ENCODE measurements around the gene CRYBA2.

Gene CRYBA2

DNA sequence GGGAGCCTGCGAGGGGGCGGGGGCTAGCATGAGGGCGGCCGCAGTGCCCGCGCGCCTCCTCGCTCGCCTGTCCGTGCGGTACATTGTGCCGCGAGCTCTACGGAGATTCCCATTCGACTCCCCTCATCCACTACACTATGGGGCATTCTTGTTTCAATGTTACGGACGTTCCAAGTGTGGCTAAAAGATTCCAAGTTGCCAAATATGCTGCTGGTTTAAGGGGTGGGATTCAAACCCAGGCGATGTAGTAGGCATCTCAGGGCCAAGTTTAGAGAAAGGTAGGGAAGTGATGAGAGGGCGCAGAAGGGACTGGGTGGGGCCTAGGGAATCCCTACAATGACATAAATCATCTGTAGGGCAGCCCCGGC, 10.0 kb upstream of the CRYBA2 start:
- no peak overlapping the region for H3K4me3 Mint-ChIP-seq
- peaks cover 96% of the 10 kb centered on the region for H3K27me3 Mint-ChIP-seq (ENCODE audit: low read depth)
- H3K4me1 Mint-ChIP-seq = peaks cover 11% of the 10 kb centered on the region
- H3K27ac Mint-ChIP-seq = no peak overlapping the region
- H3K9me3 Mint-ChIP-seq = no peaks in the 10 kb centered on the region
- H3K36me3 Mint-ChIP-seq (ENCODE audit: low read depth) = no peaks in the 10 kb centered on the region
- TF ChIP-seq, protein P1, sequence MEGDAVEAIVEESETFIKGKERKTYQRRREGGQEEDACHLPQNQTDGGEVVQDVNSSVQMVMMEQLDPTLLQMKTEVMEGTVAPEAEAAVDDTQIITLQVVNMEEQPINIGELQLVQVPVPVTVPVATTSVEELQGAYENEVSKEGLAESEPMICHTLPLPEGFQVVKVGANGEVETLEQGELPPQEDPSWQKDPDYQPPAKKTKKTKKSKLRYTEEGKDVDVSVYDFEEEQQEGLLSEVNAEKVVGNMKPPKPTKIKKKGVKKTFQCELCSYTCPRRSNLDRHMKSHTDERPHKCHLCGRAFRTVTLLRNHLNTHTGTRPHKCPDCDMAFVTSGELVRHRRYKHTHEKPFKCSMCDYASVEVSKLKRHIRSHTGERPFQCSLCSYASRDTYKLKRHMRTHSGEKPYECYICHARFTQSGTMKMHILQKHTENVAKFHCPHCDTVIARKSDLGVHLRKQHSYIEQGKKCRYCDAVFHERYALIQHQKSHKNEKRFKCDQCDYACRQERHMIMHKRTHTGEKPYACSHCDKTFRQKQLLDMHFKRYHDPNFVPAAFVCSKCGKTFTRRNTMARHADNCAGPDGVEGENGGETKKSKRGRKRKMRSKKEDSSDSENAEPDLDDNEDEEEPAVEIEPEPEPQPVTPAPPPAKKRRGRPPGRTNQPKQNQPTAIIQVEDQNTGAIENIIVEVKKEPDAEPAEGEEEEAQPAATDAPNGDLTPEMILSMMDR (IDR thresholded peaks at IDR 0.05; ENCODE audit: unreplicated experiment in 3 of 3) = no peak

DNA sequence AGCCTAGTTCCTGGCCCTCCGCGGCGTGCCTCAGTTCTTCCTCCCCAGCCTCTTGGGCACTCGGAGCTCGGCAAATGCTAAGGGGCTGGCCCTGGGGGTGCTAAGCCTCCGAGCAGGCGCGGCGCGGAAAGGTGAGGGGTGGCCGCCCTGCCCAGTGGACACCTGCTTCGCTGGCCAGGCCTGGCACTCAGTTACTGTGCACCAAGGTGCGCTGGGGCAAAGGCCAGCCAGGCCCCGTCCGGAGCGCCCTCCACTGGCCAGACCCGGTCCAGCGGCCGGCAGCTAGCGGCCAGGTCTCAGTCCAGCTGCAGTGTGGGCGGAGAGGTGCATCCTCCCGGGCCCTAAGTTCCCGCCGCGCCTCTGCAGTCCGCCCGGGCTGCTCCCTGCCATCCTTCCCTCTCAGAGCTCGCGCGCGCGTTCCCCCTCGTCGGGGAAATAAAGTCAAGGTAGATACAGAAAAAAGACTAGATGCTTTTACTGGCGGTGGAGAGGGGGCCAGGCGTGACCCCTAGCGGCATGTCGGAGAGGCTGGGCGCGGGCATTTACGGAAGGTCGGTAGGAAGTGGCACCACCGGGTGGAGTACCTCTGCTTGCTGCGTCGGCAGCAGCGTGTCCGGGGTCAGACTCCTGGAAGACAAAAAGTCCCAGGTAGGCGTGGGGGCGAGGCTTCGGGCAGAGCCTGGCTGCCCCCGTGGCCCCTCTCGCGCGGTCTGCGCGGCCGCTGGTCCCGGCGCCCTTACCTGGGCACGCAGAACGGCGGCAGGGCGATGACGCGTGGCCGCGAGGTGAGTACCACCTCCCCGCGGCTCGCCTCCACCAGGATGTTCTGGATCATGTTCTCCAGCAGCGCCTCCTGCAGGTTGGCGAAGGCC, 9.4 kb upstream of the CRYBA2 start:
- Mint-ChIP-seq H3K4me3 (peak overlapping the region in 2 of 3 experiments; percentile 15 to 44), H3K36me3 (ENCODE audit: low read depth) (no peaks in the 10 kb centered on the region), H3K4me1 (peaks cover 11% of the 10 kb centered on the region), H3K27me3 (ENCODE audit: low read depth) (peaks cover 97% of the 10 kb centered on the region), H3K27ac (no peak overlapping the region), H3K9me3 (no peaks in the 10 kb centered on the region)
- TF ChIP-seq, protein P1 (IDR thresholded peaks at IDR 0.05; ENCODE audit: unreplicated experiment in 3 of 3) = peak in 2 of 3 experiments; percentile 36 to 48

DNA sequence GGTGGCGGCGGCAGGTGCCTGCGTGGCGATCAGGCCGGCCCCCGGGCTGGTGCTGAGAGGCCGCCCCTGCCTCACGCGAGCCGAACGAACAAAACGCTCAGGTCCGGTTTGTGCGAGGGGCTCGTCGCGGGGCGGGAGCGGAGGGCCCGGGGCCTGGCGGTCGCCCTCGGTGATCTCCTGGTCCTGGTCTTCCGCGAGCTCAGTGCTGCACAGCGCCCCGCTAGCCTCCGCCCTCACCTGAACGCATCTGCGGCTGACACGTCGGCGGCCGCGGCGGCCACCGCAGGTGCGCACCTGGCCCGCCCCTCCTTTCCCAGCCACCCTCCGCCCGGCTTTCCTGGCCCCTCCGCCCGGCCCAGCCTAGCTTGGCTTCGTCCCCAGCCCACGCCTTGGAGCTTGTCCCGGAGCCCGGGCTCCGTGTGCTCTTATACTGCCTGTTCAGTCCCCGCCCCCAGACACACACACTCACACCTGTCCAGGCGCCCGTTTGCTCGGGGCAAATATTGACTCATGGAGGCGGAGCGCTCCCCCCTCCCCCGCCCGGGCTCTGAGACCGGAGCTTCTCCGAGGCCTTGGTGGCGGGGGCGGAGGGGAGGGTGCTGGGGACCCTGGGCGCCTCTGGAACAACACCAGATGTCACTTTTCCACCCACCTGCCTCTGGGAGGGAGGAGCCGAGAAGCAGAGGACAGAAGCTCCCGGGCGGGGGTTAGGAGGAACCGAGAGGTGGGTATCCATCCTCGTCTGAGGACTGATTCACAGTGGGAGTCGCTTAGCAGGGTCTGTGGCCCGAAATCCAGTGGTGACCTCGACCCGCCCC, 8.6 kb upstream of the CRYBA2 start:
- H3K27me3 Mint-ChIP-seq (ENCODE audit: low read depth) = peaks cover 97% of the 10 kb centered on the region
- no peak overlapping the region for H3K4me3 Mint-ChIP-seq
- no peak overlapping the region for H3K27ac Mint-ChIP-seq
- H3K9me3 Mint-ChIP-seq = no peaks in the 10 kb centered on the region
- TF ChIP-seq, protein P1 (IDR thresholded peaks at IDR 0.05; ENCODE audit: unreplicated experiment in 3 of 3) = no peak
- H3K36me3 Mint-ChIP-seq (ENCODE audit: low read depth) = no peaks in the 10 kb centered on the region
- peaks cover 11% of the 10 kb centered on the region for H3K4me1 Mint-ChIP-seq

DNA sequence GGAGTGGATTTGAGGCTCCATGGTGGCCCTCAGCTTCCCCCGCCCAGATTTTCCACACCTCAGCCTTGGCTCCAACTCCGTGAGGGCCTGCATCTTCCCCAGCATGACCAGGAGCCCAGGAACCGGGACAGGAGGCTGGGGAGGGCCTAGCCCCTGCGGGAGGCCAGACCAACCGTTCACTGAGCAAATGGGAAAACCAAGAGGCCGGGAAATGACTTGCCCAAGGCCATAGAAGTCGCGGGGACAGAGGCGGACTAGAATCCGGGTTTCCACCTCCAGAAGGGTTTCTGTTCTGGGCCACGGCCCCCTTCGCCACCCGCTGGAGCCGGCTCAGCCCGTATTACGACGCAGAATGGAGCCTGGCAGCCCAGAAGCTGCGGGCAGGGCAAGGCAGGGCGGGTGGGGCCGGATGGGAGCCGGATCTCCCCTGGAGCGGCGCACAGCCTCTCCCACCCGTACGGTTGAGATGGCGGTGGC, 7.9 kb upstream of the CRYBA2 start:
- no peaks in the 10 kb centered on the region for H3K9me3 Mint-ChIP-seq
- H3K4me1 Mint-ChIP-seq = peaks cover 11% of the 10 kb centered on the region
- H3K27ac Mint-ChIP-seq = no peak overlapping the region
- H3K36me3 Mint-ChIP-seq (ENCODE audit: low read depth) = no peaks in the 10 kb centered on the region
- TF ChIP-seq, protein P1 (IDR thresholded peaks at IDR 0.05; ENCODE audit: unreplicated experiment in 3 of 3) = no peak
- H3K27me3 Mint-ChIP-seq (ENCODE audit: low read depth) = peaks cover 97% of the 10 kb centered on the region
- H3K4me3 Mint-ChIP-seq = no peak overlapping the region

DNA sequence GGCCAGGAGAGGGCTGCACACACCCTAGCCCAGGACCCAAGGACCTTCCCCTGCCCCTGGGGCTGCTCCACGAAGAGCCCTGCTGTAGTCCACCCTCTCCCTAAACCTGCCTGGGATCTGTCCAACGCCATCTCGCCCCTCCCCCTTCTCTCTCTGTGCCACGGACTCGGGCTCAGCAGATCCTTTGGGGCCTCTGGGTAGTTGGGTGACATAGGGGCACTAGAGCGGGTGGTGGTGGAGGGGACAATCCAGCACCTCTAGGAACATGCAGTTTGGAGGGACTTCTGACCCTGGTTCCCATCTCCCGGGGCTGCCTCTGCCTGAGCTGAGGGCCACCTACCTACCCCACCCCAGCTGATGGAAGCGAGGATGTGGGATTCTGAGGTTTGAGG, 7.3 kb upstream of the CRYBA2 start:
- no peak overlapping the region for H3K4me3 Mint-ChIP-seq
- H3K27me3 Mint-ChIP-seq (ENCODE audit: low read depth) = peaks cover 97% of the 10 kb centered on the region
- H3K9me3 Mint-ChIP-seq = no peaks in the 10 kb centered on the region
- no peak overlapping the region for H3K27ac Mint-ChIP-seq
- H3K4me1 Mint-ChIP-seq = peaks cover 11% of the 10 kb centered on the region
- TF ChIP-seq, protein P1 (IDR thresholded peaks at IDR 0.05; ENCODE audit: unreplicated experiment in 3 of 3) = no peak
- no peaks in the 10 kb centered on the region for H3K36me3 Mint-ChIP-seq (ENCODE audit: low read depth)
